GM12874 (cell line): ENCODE measurements around the gene CTF1.
A peak's percentile ranks its signal among the peaks of the same experiment; 100 is the strongest.

ENCODE experiments used
- TF ChIP-seq, protein P1 (sequence below): IDR thresholded peaks from 2 replicates; pipeline ENCODE4 v1.5.1; 2011; ENCODE audit warnings: low read depth, mild to moderate bottlenecking, control low read depth, low read length, moderate library complexity; ENCODE audit not compliant: insufficient read depth

Gene CTF1

DNA sequence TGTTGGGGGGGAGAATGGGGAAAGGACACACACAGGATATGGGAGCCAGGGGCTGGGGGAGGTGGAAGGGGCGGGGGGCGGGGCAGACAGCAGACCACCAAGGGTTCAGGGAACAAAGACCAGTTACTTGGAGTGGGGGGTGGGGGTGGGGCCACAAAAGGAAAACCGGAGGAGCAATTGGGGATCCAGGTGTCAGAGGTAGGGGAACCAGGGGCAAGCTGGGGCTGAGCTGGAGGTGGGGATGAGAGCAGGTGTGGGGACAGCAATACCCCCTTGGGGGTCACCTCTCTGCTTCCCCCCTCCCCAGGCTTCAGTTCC, 51.1 kb downstream of the CTF1 start:
- TF ChIP-seq, protein P1, sequence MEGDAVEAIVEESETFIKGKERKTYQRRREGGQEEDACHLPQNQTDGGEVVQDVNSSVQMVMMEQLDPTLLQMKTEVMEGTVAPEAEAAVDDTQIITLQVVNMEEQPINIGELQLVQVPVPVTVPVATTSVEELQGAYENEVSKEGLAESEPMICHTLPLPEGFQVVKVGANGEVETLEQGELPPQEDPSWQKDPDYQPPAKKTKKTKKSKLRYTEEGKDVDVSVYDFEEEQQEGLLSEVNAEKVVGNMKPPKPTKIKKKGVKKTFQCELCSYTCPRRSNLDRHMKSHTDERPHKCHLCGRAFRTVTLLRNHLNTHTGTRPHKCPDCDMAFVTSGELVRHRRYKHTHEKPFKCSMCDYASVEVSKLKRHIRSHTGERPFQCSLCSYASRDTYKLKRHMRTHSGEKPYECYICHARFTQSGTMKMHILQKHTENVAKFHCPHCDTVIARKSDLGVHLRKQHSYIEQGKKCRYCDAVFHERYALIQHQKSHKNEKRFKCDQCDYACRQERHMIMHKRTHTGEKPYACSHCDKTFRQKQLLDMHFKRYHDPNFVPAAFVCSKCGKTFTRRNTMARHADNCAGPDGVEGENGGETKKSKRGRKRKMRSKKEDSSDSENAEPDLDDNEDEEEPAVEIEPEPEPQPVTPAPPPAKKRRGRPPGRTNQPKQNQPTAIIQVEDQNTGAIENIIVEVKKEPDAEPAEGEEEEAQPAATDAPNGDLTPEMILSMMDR: no peak

DNA sequence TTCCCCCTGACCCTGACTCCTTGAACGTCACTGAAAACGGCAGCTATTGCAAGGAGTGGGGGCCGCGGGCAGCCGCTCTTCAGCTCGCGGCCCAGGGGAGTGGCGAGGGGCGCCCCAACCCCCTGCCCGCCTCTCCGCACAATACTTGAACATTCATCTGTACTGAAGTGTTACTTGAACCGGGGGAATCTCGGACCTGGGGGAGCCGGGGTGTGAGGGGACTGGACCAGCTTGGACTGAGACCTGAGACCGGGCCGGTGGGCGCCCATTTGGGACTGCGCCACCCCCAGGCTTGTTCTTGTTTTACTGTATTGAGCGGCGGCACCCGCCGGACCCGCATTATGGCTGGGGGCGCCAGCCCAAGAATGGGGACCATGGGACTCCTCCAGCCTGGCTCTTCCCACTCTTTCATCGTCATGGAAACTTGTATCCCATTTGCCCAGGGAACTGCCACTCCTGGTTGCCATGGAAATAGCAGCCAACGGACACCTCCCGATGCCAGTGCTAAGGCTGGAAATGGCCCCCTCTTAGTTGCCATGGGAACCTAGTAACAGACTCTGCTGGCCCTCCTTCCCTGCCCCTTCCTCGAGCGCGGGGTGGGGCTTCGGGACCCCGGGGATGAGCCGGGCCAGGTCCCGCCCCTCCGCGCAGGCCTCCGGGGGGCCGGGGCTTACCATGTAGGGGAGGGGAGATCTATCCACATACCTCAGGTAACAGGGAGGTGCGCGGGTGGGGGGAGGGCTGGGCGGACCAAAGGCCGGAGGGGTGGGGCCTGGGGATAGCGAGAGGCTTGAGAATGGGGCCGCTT, 51.6 kb downstream of the CTF1 start:
- TF ChIP-seq, protein P1: no peak

DNA sequence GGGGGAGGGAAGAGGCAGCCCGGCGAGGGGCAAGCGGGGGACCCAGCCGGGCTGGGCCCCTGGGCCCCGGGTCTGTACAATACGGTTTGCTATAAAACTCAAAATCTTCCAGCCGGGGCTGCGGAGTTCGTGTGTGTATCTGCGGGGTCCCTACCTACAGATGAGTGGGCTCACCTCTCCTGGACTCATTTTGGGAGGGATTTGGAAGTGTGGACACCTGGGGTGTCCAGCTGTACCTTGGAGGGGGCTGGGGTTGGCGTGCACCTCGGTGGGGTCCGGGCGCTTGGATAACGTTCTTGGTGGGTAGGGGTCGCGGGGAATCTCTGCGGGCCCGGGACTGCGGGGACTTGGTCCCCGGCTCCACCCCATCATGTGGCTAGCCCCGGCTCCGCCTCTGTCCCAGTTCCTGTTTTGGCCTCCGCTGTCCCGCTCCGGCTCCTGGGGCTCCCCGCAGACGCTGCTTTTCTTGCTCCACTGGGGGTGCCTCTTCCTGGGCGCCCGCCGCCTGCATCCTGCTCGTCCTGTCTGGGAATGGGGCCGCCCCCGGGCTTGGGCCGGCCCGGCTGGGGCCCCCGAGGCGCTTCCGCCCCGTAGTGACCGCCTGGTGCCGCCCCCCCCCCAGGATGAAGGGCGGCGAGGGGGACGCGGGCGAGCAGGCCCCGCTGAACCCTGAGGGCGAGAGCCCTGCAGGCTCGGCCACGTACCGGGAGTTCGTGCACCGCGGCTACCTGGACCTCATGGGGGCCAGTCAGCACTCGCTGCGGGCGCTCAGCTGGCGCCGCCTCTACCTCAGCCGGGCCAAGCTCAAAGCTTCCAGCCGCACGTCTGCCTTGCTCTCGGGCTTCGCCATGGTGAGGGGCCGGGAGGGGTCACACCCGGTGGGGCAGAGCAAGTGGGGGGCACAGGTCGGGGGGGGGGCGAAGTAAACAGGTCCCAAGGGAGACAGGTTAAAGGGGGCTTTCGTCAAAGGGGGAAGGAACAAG, 52.5 kb downstream of the CTF1 start, which contains the start of gene ORAI3:
Gene ORAI3 (plus strand): TSS at position 402 of the 983 bp plus-strand sequence. CDS start 222 bp downstream, at position 624.
- TF ChIP-seq, protein P1: no peak

DNA sequence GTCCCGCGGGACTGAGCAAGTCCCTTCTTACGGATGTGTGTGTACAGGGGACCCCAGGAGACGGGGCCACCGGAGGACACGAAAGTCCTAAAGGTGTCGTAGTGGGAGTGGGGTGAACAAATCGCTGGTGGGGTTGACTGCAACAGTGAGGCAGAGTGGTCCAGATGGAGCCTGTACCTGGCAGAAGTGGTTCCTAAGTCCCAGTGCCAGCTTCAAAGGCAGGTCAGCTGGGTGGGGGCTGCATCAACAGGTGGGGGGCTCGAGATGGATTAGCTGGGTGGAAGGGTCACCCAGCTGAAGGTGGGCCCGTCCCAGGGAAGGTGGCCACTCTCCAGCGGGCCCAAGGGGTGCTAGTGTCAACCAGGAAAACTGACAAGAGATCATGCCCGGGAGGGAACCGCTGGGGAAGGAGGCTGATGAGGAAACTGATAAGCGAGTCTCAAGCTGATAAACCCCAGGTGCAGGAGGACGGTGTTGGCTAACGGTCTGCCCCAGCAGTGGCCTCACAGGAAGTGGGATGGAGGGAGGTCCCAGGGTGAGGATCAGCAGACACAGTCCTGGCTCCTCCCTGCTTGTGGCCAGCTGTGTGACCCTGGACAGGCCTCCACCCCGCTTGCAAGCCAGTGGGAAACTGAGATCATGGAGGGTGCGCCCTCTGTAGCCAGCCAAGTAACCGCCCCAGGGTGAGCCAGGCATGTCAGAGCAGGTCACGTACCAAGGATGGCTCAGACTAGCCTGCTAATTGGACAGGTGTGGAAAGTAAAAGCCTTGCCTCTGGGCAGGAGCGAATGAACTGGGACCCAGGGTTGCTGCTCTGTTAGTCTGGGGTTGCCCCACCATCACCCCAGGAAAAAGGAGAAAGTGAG, 53.5 kb downstream of the CTF1 start:
- TF ChIP-seq, protein P1: peak; percentile 33; the same call in 1 of the 2 replicates

DNA sequence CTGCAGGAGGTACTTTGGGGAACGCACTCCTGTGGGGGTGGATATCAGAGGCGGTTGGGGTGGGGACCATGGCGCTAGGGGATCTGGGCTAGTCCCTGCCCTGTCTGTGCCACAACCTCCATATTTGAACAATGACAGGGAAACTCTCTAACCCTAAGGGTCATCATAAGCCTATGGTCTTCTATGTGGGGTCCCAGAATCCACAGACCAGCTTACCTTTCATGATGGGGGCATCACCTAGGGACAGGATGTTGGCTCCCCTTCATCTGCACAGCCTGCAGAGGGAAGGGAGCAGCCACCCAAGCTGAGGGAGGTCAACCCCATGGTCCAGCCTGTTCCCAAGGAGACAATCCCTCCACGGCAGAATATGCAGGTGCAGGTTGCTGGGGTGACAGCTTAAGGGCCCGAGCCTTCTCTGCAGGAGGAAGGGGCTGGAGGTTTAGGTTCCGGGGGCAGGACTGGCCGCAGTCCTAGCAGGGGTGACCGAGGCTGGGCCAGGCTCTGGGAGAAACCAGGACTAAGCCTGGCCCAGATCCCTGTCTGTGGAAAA, 54.2 kb downstream of the CTF1 start:
- TF ChIP-seq, protein P1: no peak

DNA sequence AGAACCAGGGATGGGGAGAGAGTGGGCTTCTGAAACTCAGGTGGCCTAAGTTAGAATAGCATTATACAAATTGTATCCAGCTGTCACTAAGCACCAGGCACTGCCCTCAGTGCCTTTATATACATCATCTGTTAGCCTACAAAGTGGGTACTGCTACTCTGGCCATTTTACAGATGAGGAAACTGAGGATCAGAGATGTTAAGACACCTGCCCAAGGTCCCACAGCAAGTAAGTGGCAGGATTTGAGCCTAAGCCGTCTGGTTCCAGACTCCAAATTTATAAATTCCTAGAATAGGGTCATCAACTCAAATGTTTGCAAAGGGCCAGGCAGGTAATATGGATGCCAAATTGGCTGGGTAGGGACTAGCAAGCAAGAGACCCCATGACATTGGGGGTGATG, 54.8 kb downstream of the CTF1 start:
- TF ChIP-seq, protein P1: no peak
